HG03460 (cell line): ENCODE results near the gene GCSH.

Experiments
- ATAC-seq: cut with Tn5 transposase; IDR thresholded peaks from one replicate; pipeline ENCODE4 v1.9.1; 2021; ENCODE audit not compliant: unreplicated experiment

The GCSH gene

DNA sequence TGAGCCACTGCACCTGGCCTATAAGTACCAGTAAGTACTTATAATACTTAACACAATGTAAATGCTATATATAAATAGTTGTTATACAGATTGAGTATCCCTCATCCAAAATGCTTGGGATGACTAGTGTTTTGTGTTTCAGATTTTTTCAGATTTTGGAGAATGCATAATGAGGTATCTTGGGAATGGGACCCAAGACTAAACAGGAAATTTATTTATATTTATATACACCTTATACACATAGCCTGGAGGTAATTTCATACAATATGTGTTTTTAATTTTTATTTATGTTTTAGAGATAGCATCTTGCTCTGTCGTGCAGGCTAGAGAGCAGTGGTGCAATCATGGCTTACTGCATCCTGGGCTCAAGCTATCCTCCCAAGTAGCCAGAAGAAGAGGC lies 9.8 kb upstream of the GCSH start:
- no peak for ATAC-seq

DNA sequence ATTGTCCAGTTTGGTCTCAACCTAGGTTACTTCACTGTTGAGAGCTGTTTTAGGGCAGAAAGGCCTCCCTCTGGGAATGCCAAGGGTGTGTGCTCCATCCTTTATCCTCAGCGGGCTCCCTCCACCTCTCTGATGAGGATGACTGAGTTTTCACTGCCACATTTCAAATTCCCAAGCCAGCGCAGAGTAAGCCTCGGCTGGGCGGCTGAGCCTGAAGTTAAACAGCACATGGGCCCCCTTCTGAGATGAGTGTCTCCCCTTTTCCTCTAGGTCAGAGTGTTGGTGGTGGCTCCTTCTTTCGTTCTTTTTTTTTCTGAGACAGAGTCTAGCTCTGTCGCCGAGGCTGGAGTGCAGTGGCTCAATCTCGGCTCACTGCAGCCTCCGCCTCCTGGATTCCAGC lies 5.5 kb upstream of the GCSH start:
- no peak for ATAC-seq

GRCh38 chr16:81099958-81100357 lies 3.8 kb upstream of the GCSH start:
- no peak for ATAC-seq

DNA sequence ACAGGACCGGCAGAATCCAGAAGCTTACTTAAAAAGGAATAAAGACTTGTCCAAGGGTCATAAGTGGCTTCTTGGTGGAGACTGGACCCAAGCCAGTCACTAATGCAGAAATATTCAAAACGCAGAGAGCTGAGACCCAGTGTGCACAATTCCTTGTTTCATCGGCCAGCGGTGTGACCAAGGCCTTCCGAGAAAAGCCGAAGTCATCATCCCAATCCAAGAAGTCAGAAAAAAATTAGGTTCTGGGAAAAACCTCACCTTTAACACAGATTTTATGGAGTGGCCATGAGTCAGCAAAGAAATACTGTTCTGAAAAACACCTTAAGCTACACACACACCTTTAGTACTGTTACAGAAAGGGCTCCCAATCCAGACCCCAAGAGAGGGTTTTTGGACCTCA lies 1.0 kb upstream of the GCSH start:
- no peak for ATAC-seq

- ATAC-seq = no peak
Measured at GRCh38 chr16:81096715-81097208, 567 bp upstream of the GCSH start.

GRCh38 chr16:81095653-81095952 lies 592 bp downstream of the GCSH start:
- peak; percentile 7 for ATAC-seq

DNA sequence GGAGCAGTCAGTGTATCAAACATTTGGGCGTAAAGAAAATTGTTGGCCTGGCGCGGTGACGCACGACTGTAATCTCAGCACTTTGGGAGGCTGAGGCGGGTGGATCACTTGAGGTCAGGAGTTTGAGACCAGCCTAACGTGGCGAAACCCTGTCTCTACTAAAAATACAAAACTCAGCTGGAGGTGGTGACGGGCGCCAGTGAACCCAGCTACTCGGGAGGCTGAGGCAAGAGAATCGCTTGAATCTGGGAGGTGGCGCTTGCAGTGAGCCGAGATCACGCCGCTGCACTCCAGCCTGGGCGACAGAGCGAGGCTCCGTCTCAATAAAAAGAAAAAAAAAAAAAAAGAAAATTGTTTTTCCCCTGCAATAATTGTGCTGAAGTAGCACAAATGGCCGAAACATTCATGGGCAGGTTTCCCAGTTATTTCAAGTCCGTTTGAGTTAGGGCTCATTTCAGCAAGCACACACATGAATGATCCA lies 1.4 kb downstream of the GCSH start:
- ATAC-seq = no peak

DNA sequence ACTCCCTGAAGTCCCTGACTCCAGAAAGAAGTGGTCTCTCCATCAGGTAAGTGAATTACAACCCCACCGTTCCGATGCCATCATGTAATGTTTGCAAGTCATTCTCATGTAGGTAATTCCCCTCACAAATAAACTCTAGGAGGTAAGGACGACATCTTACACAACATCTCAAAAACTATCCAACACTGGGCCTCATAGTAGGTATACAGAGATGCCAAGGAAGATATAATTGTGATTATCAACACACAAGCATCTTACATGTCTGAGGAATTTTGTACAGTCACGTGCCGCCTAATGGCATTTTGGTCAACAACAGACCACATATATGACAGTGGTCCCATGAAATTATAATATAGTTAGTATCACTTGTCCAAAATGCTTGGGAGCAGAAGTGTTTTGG lies 7.4 kb downstream of the GCSH start:
- ATAC-seq = no peak

DNA sequence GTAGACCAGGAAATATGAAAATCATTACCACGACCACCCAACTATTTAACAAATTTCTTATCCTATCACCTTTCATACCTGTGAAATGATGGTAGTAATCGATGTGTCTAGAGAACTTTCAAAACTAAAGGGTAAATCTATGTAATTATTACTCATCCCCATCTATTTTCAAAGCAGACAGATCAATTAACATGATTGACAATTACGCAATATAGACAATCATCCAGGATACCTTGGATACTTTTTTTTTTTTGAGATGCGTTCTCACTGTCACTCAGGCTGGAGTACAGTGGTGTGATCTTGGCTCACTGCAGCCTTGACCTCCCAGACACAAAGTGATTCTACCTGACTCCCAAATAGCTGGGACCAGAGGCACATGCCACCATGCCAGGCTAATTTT lies 15.2 kb downstream of the GCSH start:
- ATAC-seq = no peak

DNA sequence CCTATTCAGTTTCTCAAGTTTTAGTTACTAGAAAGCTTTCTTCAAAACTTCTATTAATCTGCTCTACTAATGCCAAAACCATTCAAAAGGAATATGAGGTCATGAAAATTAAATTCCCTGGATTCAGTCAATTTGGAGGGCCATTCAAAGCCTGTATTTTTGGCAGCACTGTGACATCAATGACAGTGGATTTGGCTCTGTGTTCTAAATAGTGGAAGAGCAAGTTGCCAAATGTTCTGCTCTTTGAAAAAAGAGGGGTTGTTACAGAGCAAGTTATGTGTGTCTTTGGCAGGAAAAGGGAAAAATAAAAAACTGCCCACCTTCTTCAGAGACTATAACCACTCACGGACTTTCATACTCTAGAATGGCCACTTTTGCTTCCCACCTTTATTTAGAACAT lies 16.0 kb downstream of the GCSH start:
- no peak for ATAC-seq

- peak; percentile 94 for ATAC-seq
Measured at GRCh38 chr16:81077076-81077940, 18.9 kb downstream of the GCSH start, which contains the start of gene C16orf46. Gene C16orf46, minus strand, starts transcription at chr16:81077238. Its CDS starts 13,283 bp downstream, at chr16:81063955.

DNA sequence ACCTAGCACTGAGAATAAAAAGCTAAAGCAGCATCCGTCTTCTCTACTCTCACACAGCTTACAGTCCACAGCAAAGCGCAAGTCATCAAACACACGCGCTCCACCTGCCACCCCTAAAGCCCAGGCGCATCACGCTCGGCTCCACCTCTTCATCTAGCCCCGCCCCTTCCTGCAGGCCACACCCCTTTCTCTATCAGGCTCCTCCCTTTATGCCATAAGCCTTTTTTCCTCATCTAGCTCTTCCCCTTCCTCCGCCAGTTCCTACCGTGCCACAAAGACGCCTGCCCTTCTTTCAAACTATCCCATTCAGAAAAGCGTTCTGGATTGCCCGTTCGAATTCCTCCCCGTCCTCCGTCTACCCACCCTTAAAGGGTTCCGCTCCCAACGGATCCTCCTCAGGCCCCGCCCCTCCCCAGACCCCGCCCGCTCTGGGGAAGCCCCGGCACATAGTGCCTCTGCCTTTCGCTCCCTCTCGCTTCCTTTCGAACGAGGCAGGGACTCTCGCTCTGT lies 19.6 kb downstream of the GCSH start:
- peak; percentile 85 for ATAC-seq

GRCh38 chr16:81073560-81074330 lies 22.4 kb downstream of the GCSH start:
- ATAC-seq = no peak

DNA sequence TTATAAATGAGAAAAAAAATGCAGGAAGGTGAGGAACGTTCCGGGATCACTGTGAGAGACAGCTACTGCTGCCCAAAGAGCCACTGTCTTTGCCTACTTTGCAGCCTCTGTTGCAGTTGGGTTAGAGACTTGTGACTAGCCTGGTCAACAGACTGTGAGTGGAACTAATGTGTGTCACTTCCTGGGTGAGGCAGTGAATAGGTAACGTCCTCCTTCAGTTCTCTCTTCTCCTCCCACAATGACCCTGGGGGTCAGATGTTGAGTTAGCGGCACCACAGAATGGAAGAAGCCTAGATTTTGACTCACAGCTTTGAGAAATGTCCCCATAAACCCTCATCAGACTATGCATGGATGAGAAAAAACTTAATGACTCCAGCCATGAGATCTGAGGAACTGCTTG lies 24.4 kb downstream of the GCSH start:
- ATAC-seq = no peak

GRCh38 chr16:81070979-81071378 lies 25.2 kb downstream of the GCSH start:
- ATAC-seq = no peak

DNA sequence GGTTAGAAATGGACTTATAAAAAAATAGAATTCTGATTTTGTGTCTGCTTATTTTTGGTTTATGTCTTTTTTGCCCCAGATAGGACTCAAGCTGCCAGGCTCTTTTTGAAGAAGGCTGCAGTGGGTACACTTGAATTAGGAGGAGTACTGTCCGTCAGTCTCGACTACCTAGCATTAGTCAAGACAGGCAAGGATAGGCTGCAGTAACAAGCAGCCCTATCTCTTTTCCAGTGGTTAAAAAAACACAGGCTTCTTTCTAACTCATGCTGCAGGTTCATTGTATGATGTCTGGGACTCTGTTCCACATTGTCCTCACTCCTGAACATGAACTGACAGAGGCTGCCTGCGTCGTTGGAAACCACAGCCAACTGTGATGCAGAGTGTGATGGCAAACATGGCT lies 27.1 kb downstream of the GCSH start:
- ATAC-seq = no peak

- no peak for ATAC-seq
Measured at GRCh38 chr16:81067166-81067565, 29.0 kb downstream of the GCSH start.

DNA sequence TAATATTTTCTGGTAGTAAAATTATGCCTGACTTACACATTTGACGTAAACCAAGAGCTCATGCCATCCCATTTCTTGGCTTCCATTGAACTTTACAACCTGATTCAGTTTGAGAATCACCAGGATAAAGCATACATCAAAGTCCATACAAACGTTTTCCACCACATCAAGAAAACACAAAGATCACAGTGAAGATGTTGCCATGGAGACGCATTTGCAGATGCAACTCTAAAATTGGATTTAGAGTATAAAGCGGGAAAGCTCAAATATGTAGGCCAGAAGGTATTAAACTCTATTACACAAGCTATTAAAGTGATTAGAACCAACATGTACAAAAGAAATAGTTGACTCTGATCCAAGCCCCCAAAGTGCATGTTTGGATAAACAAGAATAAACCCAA lies 29.5 kb downstream of the GCSH start:
- no peak for ATAC-seq

- no peak for ATAC-seq
Measured at GRCh38 chr16:81061871-81062608, 34.2 kb downstream of the GCSH start.

DNA sequence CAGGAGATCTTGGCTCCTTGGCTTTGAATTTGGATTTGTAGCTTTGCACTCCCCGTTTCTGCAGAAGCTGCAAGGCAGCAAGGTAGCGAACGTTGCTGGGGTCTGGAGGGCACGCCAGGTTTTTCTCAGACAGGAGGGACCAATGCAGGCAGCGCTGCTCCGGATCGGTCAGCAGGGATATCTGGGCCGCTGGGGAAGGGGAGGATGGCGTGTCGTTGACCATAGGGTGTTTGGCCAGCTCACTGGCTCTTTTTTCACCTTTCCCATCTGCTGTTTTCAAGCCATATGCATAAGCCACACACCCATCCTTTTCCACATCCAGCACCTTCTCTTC lies 34.9 kb downstream of the GCSH start:
- no peak for ATAC-seq

- ATAC-seq = no peak
Measured at GRCh38 chr16:81060576-81061306, 35.5 kb downstream of the GCSH start.
